Astrocyte (in vitro differentiated cells and primary cell): ENCODE results near the gene CDH23. TPM values are rescaled to one million over a fixed set of nuclear protein-coding genes. Genes with fewer than 3 reads are reported as not detected.

Experiments used
- DNase-seq: peaks from one replicate; pipeline ENCODE4 v3.0.0-alpha.2; 2010; ENCODE audit warnings: low read depth
- FAIRE-seq: peaks from 2 replicates; lab custom pipeline; 2011; peaks lifted over from hg19 to GRCh38; lab: Jason Lieb, UNC
- H2AFZ ChIP-seq: 2 replicates; pipeline ENCODE4 v1.6.0; 2012; ENCODE audit warnings: low read depth, low read length, inconsistent platforms
- H3K27ac ChIP-seq: 2 replicates; pipeline ENCODE4 v1.5.1; 2011; ENCODE audit warnings: low read depth, low read length, inconsistent platforms
- H3K27me3 ChIP-seq: 2 replicates; pipeline ENCODE4 v1.6.0; 2011; ENCODE audit warnings: low read length, inconsistent platforms; ENCODE audit not compliant: insufficient read depth
- H3K36me3 ChIP-seq: 2 replicates; pipeline ENCODE4 v1.5.1; 2011; ENCODE audit warnings: low read length, inconsistent platforms; ENCODE audit not compliant: insufficient read depth
- H3K4me1 ChIP-seq: 2 replicates; pipeline ENCODE4 v1.5.1; 2011; ENCODE audit warnings: low read length, inconsistent platforms; ENCODE audit not compliant: insufficient read depth
- H3K4me2 ChIP-seq: 2 replicates; pipeline ENCODE4 v1.6.0; 2012; ENCODE audit warnings: low read length, inconsistent platforms
- H3K4me3 ChIP-seq: 2 replicates; pipeline ENCODE4 v1.5.1; 2011; ENCODE audit warnings: low read depth, mild to moderate bottlenecking, low read length, inconsistent platforms; ENCODE audit not compliant: insufficient read depth
- H3K79me2 ChIP-seq: 2 replicates; pipeline ENCODE4 v1.6.0; 2012; ENCODE audit warnings: mild to moderate bottlenecking, low read length, inconsistent platforms; ENCODE audit not compliant: insufficient read depth
- H3K9ac ChIP-seq: 2 replicates; pipeline ENCODE4 v1.6.0; 2012; ENCODE audit warnings: mild to moderate bottlenecking, low read length, inconsistent platforms
- H3K9me3 ChIP-seq: 2 replicates; pipeline ENCODE4 v1.5.1; 2012; ENCODE audit warnings: low read depth, mild to moderate bottlenecking, low read length, inconsistent platforms; ENCODE audit not compliant: insufficient read depth
- H4K20me1 ChIP-seq: 2 replicates; pipeline ENCODE4 v1.6.0; 2012; ENCODE audit warnings: low read length, inconsistent platforms; ENCODE audit not compliant: insufficient read depth
- H3K27ac Mint-ChIP-seq: one replicate; pipeline ENCODE4 v1.8.0; 2021; ENCODE audit warnings: mild to moderate bottlenecking, mixed read lengths; ENCODE audit not compliant: unreplicated experiment
- H3K27me3 Mint-ChIP-seq: one replicate; pipeline ENCODE4 v1.8.0; 2021; ENCODE audit warnings: low read depth, mixed read lengths; ENCODE audit not compliant: unreplicated experiment
- H3K36me3 Mint-ChIP-seq: one replicate; pipeline ENCODE4 v1.8.0; 2021; ENCODE audit warnings: low read depth, mixed read lengths; ENCODE audit not compliant: unreplicated experiment
- H3K4me1 Mint-ChIP-seq: one replicate; pipeline ENCODE4 v1.8.0; 2021; ENCODE audit warnings: low read depth, mixed read lengths; ENCODE audit not compliant: unreplicated experiment
- H3K4me3 Mint-ChIP-seq: one replicate; pipeline ENCODE4 v1.8.0; 2021; ENCODE audit warnings: mild to moderate bottlenecking, moderate library complexity, mixed read lengths; ENCODE audit not compliant: unreplicated experiment
- H3K9me3 Mint-ChIP-seq: one replicate; pipeline ENCODE4 v1.8.0; 2021; ENCODE audit warnings: mild to moderate bottlenecking, mixed read lengths; ENCODE audit not compliant: unreplicated experiment
- CTCF ChIP-seq: IDR thresholded peaks from 2 replicates; pipeline ENCODE4 v1.5.1; 2011; ENCODE audit warnings: low read depth, mild to moderate bottlenecking, inconsistent platforms, low read length, moderate library complexity; ENCODE audit not compliant: insufficient read depth
- EZH2 ChIP-seq: IDR thresholded peaks from 2 replicates; pipeline ENCODE4 v1.6.1; 2012; ENCODE audit warnings: mild to moderate bottlenecking, low read length, inconsistent platforms; ENCODE audit not compliant: insufficient read depth
- total RNA-seq: library from RNA; stranded (reverse); gene quantifications from 2 replicates; pipeline ENCODE4 v1.2.1, GENCODE V29; 2021

Gene CDH23
- total RNA-seq, 1 donor from 2014 or later, result not detected

- H3K27me3 ChIP-seq, result peaks cover 15% of the 10 kb centered on the region
- no peaks in the 10 kb centered on the region for H3K79me2 ChIP-seq
- peaks cover 54% of the 10 kb centered on the region for H3K27me3 Mint-ChIP-seq
- no peaks in the 10 kb centered on the region for H3K9me3 Mint-ChIP-seq
- H3K27ac ChIP-seq, result no peak overlapping the region
- no peaks in the 10 kb centered on the region for H3K36me3 ChIP-seq
- no peaks in the 10 kb centered on the region for H3K9me3 ChIP-seq
- H3K4me2 ChIP-seq, result no peak overlapping the region
- no peaks in the 10 kb centered on the region for H4K20me1 ChIP-seq
- FAIRE-seq (no peak), DNase-seq (no peak)
- no peak overlapping the region for H2AFZ ChIP-seq
- no peaks in the 10 kb centered on the region for H3K4me1 Mint-ChIP-seq
- H3K27ac Mint-ChIP-seq, result no peak overlapping the region
- H3K4me1 ChIP-seq, result no peaks in the 10 kb centered on the region
- no peak for TF ChIP-seq CTCF
- H3K4me3 Mint-ChIP-seq, result no peak overlapping the region
- no peak overlapping the region for H3K4me3 ChIP-seq
- no peak overlapping the region for H3K9ac ChIP-seq
- no peaks in the 10 kb centered on the region for H3K36me3 Mint-ChIP-seq
These were observed 405.5 kb downstream of the CDH23 start for GRCh38 chr10:71802235-71802634.

DNA sequence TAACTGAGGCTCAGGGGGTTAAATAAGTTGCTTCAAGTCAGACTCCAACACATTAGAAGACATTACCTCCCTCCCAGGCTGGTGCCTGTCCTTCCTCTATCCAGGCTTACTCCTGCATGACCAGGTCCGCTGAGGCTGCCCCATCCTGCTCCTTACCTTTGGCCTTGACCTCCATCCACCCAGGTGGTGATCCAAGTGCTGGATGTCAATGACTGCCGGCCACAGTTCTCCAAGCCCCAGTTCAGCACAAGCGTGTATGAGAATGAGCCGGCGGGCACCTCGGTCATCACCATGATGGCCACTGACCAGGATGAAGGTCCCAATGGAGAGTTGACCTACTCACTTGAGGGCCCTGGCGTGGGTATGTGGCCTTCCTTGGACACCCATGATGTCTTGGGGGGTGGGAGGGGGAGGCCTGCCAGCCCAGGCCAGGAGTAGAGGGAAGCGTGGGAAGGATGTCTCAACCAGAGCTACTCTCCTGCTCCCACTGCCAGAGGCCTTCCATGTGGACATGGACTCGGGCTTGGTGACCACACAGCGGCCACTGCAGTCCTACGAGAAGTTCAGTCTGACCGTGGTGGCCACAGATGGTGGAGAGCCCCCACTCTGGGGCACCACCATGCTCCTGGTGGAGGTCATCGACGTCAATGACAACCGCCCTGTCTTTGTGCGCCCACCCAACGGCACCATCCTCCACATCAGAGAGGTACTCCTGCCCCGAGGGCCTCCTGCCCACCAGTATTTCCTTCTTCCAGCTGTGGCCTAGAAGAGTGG is 406.2 kb downstream of the CDH23 start:
- no peak for DNase-seq
- no peak overlapping the region for H3K4me2 ChIP-seq
- Mint-ChIP-seq H3K36me3 (no peaks in the 10 kb centered on the region), H3K4me3 (no peak overlapping the region), H3K9me3 (no peaks in the 10 kb centered on the region), H3K27me3 (peaks cover 47% of the 10 kb centered on the region), H3K27ac (no peak overlapping the region), H3K4me1 (no peaks in the 10 kb centered on the region)
- H3K27me3 ChIP-seq, result peaks cover 15% of the 10 kb centered on the region
- TF ChIP-seq EZH2 (no peak), CTCF (no peak)
- no peaks in the 10 kb centered on the region for H3K79me2 ChIP-seq
- H3K9ac ChIP-seq, result no peak overlapping the region
- H3K36me3 ChIP-seq, result no peaks in the 10 kb centered on the region
- H4K20me1 ChIP-seq, result peaks cover under 1% of the 10 kb centered on the region
- H2AFZ ChIP-seq, result no peak overlapping the region
- H3K4me3 ChIP-seq, result no peak overlapping the region
- no peaks in the 10 kb centered on the region for H3K4me1 ChIP-seq
- no peak for FAIRE-seq
- no peaks in the 10 kb centered on the region for H3K9me3 ChIP-seq
- H3K27ac ChIP-seq, result no peak overlapping the region

DNA sequence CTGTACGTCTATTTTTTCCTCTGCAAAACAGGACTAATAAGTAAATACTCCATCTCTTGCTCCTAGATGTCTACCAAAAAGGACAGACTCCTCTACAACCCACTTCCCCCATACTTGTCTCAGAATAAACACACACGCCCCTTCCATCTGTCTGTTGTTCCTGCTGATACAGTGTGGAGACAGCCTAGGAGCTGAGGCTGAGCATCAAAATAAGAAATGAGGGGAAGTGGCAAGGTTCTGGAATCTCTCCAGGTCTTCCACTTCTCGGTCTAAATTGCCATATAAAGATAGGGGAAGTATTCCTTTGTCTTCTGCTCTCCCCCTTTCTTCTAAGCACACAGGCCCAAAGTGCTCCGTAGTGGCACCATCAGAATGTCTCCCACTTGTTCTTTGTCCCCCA is 407.4 kb downstream of the CDH23 start:
- DNase-seq, result no peak
- H4K20me1 ChIP-seq, result peaks cover 10% of the 10 kb centered on the region
- Mint-ChIP-seq H3K27ac (no peak overlapping the region), H3K4me3 (no peak overlapping the region), H3K36me3 (no peaks in the 10 kb centered on the region), H3K27me3 (peaks cover 44% of the 10 kb centered on the region), H3K4me1 (no peaks in the 10 kb centered on the region), H3K9me3 (no peaks in the 10 kb centered on the region)
- no peak overlapping the region for H3K4me2 ChIP-seq
- no peak overlapping the region for H3K9ac ChIP-seq
- H3K4me1 ChIP-seq, result no peaks in the 10 kb centered on the region
- no peak overlapping the region for H3K4me3 ChIP-seq
- no peak for FAIRE-seq
- no peak overlapping the region for H2AFZ ChIP-seq
- peaks cover 15% of the 10 kb centered on the region for H3K27me3 ChIP-seq
- H3K9me3 ChIP-seq, result no peaks in the 10 kb centered on the region
- no peaks in the 10 kb centered on the region for H3K36me3 ChIP-seq
- H3K27ac ChIP-seq, result no peak overlapping the region
- no peaks in the 10 kb centered on the region for H3K79me2 ChIP-seq
- no peak for TF ChIP-seq CTCF
- TF ChIP-seq EZH2, result no peak
